Neural progenitor cell (in vitro differentiated cells): Measurements from ENCODE around the gene LMCD1.

ENCODE experiments used
- EZH2 ChIP-seq: fragments of 200-600 bp; sonication (generic); IDR thresholded peaks from 2 replicates; pipeline ENCODE4 v1.6.1; 2017; ENCODE audit warnings: antibody characterized with exemption, mild to moderate bottlenecking, moderate library complexity
- EZH2phosphoT487 ChIP-seq: fragments of 200-600 bp; sonication (generic); IDR thresholded peaks from 2 replicates; pipeline ENCODE4 v1.6.1; 2017; ENCODE audit warnings: antibody characterized with exemption

GRCh38 chr3:8608041-8608790 lies 106.6 kb downstream of the LMCD1 start:
- no peak for TF ChIP-seq EZH2phosphoT487
- TF ChIP-seq EZH2 = no peak
